Measurements from ENCODE around the gene MAP3K15.

The MAP3K15 gene

DNA sequence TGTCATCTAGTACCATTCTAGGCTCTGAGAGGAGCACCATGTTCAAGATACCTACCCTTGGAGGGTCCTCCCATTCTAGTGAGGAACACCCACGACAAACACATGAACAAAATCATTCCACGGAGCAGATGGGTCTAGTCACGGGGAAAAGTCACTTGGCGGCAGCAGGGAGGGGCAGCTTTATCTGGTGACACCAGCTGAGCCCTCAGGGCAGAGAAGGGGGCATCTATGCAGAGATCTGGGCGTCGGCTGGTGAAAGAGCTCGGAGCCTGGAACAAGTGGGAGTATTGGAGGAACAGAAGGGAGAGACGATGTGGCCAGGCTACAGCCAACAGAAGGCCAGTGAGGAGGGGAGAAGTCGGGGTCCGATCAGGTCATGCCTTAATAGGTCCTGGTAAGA, 183.5 kb downstream of the MAP3K15 start:
- TF ChIP-seq GATA1 (IDR thresholded peaks at IDR 0.05; ENCODE audit: low read depth, low read length) (no peak), POLR2A (IDR thresholded peaks at IDR 0.05; ENCODE audit: low read length) (no peak)
- DNase-seq: peak; percentile 74 to 84

- TF ChIP-seq GATA1 (IDR thresholded peaks at IDR 0.05; ENCODE audit: low read depth, low read length): no peak
- TF ChIP-seq POLR2A (IDR thresholded peaks at IDR 0.05; ENCODE audit: low read length): no peak
- DNase-seq: no peak
Measured at GRCh38 chrX:19326567-19326966, 188.7 kb downstream of the MAP3K15 start.
